Subcutaneous adipose tissue (tissue), 4 donors: ENCODE data around the gene PLXNB3. TPM values are rescaled to one million over a fixed set of nuclear protein-coding genes. Genes with fewer than 3 reads are reported as not detected.

Source experiments
- CTCF ChIP-seq: fragments of 450-650 bp; IDR thresholded peaks from one replicate; pipeline ENCODE4 v1.5.1; 2016; ENCODE audit warnings: low read depth, mild to moderate bottlenecking, control low read depth, antibody characterized with exemption, moderate library complexity
- total RNA-seq, 4 donors: library from RNA; depleted of rRNA; stranded (reverse); fragments of >200 nt; gene quantifications; one replicate each; pipeline ENCODE4 v1.1.0, GENCODE V29; 2016

The PLXNB3 gene
- total RNA-seq, 4 donors from 2014 or later, result 8.8 to 47.3 (median 24.5) TPM

GRCh38 chrX:153807976-153808375 is 43.9 kb downstream of the PLXNB3 start:
- no peak for TF ChIP-seq CTCF

- TF ChIP-seq CTCF, result no peak
These were observed 48.2 kb downstream of the PLXNB3 start for GRCh38 chrX:153812220-153812619.

GRCh38 chrX:153813161-153813560 is 49.1 kb downstream of the PLXNB3 start:
- TF ChIP-seq CTCF, result no peak

GRCh38 chrX:153814591-153815315 is 50.7 kb downstream of the PLXNB3 start:
- TF ChIP-seq CTCF, result no peak

- TF ChIP-seq CTCF, result no peak
These were observed 53.0 kb downstream of the PLXNB3 start for GRCh38 chrX:153816831-153817690.

GRCh38 chrX:153818571-153819383 is 54.7 kb downstream of the PLXNB3 start:
- TF ChIP-seq CTCF, result no peak
